ENCODE results near the gene STKLD1. TPM values are rescaled to one million over a fixed set of nuclear protein-coding genes. Genes with fewer than 3 reads are reported as not detected.
"Not testable (repeated sequence)": the region's sequence is repeated elsewhere in the genome, so short reads cannot be mapped to it uniquely, and the experiment has no call there.

STKLD1 gene
- total RNA-seq = 1.2 TPM
- long read RNA-seq, partial matches to known transcripts = 0 of 3 reads
- long read RNA-seq, other reads (novel, unspliced or antisense) = 3 of 3 reads

DNA sequence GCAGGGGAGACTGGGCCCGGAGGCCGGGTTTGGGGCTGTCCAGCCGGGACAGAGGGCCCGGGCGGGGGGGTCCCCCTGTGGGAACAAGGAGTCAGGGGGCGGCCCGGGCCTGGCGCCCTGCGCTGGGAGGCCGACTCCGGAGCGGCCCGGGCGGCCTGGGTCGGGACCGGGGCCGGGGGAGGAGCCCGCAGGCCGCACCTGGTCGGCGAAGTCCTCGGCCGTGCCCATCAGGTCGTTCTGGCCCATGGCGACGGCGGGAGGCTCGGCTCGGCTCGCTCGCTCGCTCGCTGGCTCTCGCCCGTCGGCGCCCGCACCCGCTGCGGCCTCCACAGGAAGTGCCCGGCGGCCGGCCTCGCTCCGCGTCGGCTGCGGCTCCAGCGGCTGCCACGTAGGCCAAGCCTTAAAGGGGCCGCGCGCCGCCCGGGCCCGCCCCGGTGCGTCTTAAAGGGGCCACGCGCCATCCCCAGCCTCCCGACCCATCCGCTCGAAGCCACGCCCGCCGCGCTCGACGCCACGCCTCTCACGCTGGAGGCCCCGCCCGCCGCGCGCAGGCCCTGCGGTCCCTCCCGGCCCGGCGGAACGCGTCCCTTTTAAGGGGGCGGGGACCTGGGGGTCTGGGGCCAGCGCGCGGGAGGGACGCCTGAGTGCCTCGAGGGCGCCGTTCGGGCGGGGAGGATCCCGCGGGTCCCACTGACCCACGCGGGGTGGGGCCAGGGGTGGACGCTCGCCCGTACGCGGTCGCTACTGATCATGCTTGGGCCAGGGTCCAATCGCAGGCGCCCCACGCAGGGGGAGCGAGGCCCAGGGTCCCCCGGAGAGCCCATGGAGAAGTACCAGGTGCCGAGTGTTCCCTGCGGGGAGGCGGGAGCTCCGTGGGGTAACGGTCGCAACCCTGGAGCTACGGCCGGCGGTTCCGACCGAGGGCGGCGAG, at the start of gene STKLD1, which contains the start of gene SURF4:
Gene STKLD1, plus strand, starts transcription at position 643 of the 931 bp plus-strand sequence. Its CDS starts 108 bp downstream, at position 751.
Gene SURF4, minus strand, starts transcription at position 337 of the 931 bp plus-strand sequence. Its CDS starts 91 bp downstream, at position 246.
- peak; percentile 98 for DNase-seq
- Histone ChIP-seq H3K36me3 (peaks cover under 1% of the 10 kb centered on the region), H3K9me3 (no peaks in the 10 kb centered on the region), H3K4me1 (peaks cover 39% of the 10 kb centered on the region), H3K27me3 (no peaks in the 10 kb centered on the region), H3K4me3 (peak within 1 kb of the TSS; percentile 96), H3K27ac (peak within 1 kb of the TSS; percentile 96)
- TF ChIP-seq, protein P1, sequence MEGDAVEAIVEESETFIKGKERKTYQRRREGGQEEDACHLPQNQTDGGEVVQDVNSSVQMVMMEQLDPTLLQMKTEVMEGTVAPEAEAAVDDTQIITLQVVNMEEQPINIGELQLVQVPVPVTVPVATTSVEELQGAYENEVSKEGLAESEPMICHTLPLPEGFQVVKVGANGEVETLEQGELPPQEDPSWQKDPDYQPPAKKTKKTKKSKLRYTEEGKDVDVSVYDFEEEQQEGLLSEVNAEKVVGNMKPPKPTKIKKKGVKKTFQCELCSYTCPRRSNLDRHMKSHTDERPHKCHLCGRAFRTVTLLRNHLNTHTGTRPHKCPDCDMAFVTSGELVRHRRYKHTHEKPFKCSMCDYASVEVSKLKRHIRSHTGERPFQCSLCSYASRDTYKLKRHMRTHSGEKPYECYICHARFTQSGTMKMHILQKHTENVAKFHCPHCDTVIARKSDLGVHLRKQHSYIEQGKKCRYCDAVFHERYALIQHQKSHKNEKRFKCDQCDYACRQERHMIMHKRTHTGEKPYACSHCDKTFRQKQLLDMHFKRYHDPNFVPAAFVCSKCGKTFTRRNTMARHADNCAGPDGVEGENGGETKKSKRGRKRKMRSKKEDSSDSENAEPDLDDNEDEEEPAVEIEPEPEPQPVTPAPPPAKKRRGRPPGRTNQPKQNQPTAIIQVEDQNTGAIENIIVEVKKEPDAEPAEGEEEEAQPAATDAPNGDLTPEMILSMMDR (IDR thresholded peaks at IDR 0.05) = no peak
- ATAC-seq = peak; percentile 98
- intact Hi-C loops (cut with DNase I) = no loop called here

DNA sequence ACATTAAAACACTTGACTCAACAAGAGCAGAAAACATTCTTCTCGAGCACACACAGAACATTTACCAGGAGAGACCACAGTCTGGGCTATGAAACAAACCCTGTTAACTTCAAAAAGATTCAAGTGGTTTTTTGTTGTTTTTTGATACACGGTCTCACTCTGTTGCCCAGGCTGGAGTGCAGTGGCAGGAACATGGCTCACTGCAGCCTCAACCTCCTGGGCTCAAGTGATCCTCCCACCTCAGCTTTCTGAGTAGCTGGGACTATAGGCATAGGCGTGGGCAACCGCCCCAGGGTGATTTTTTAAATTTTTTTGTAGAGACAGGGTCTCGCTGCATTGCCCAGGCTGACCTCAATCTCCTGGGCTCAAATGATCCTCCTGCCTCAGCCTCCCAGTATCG, 49.1 kb upstream of the STKLD1 start:
- ATAC-seq; H3K27me3 ChIP-seq; intact Hi-C loops (cut with DNase I); DNase-seq; H3K27ac ChIP-seq; H3K4me1 ChIP-seq; H3K4me3 ChIP-seq; H3K9me3 ChIP-seq: not testable (repeated sequence)
- H3K36me3 ChIP-seq = peaks cover 20% of the 10 kb centered on the region

DNA sequence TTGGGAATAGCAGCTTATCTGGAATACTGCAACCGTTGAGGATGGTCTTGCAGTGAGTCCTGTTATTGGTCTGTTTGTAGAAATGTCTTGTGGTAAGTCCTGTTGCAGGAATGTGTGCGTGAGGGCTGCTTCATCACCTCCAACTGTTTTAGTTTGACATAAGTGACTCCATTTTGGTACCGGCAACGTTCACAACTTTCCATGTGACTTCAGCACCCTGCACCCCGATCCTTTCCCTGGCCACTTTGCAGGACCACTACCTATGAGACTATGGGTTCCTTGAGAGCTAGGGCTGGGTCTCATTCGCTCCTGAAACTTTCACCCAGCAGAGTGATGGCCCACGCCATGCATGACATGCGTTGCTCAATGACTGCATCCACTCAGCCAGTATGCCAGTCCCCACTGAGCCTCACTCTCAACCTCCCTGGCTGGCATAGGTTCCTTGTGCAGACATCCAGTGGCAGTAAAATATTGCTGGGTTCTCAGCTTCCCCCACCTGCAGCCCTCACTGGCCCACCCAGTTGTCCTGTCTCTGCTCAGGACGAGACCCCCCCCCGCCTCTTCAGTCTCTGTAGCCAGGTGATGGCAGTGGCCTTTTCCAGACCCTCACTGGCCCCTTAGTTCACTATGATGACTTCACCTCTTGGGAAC, 48.2 kb upstream of the STKLD1 start:
- Histone ChIP-seq H3K27me3 (no peaks in the 10 kb centered on the region), H3K27ac (no peak overlapping the region), H3K36me3 (peaks cover 30% of the 10 kb centered on the region), H3K4me1 (no peaks in the 10 kb centered on the region), H3K4me3 (no peak overlapping the region), H3K9me3 (no peaks in the 10 kb centered on the region)
- ATAC-seq (no peak), DNase-seq (peak; percentile 38)
- TF ChIP-seq, protein P1 (IDR thresholded peaks at IDR 0.05) = no peak
- intact Hi-C loops (cut with DNase I) = no loop called here

DNA sequence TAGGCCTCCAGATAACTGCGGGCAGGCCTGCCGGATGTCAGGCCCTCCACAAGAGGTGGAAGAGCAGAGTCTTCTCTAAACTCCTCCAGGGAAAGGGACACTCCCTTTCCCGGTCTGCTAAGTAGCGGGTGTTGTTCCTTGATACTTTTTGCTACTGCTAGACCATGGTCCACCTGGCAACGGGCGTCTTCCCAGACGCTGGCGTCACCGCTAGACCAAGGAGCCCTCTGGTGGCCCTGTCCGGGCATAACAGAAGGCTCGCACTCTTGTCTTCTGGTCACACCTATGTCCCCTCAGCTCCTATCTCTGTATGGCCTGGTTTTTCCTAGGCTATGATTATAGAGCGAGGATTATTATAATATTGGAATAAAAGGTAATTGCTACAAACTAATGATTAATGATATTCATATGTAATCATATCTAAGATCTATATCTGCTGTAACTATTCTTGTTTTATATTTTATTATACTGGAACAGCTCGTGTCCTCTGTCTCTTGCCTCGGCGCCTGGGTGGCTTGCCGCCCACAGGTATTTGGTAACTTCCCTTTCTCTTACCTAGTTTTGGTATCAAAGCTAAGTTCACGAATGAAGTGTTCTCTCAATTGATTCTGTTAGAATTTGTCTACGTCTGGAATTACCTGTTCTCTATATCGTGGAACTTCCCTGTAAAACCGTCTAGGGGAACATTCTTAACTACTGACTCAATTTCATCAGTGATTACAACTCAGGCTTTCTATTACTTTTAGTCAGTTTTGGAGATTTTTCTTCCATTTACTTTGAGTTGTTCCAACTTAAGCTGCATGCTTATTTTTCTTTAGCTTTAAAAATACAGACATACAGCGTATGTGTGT, 46.6 kb upstream of the STKLD1 start:
- H3K9me3 ChIP-seq, H3K4me3 ChIP-seq, H3K27ac ChIP-seq, ATAC-seq, H3K27me3 ChIP-seq, H3K4me1 ChIP-seq: not testable (repeated sequence)
- peak; percentile 71 for DNase-seq
- TF ChIP-seq, protein P1 (IDR thresholded peaks at IDR 0.05) = peak; percentile 65
- peaks cover 45% of the 10 kb centered on the region for H3K36me3 ChIP-seq
- intact Hi-C loops (cut with DNase I) = loop anchor here (10.0 kb wide), 1 partner anchor 145 kb away; no protein-coding TSS in a partner anchor

DNA sequence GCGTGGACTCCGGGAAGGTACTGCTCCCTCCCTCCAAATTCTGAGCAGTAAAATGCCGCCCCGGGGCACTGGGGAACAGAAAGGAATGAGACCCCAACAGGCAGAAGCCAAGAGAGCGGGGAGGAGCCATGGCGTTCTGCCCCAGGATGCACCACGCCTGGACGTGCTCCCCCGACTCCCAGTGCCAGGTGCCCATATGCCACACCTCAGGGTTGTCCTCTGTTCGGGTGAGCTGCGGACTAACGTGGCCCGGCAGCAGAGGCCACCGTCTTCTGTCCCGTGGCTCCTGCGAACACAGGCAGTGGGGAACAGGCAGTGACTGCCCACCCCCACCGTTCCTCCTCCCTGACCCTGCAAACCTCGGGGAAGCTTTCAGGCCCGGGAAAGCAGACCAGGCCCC, 44.9 kb upstream of the STKLD1 start:
- TF ChIP-seq, protein P1 (IDR thresholded peaks at IDR 0.05) = no peak
- H3K4me1 ChIP-seq = peaks cover 14% of the 10 kb centered on the region
- DNase-seq (peak; percentile 58), ATAC-seq (no peak)
- intact Hi-C loops (cut with DNase I) = loop anchor here (10.0 kb wide), 1 partner anchor 146 kb away; no protein-coding TSS in a partner anchor
- no peak overlapping the region for H3K27ac ChIP-seq
- H3K4me3 ChIP-seq = no peak overlapping the region
- peaks cover 47% of the 10 kb centered on the region for H3K36me3 ChIP-seq
- H3K9me3 ChIP-seq = no peaks in the 10 kb centered on the region
- no peaks in the 10 kb centered on the region for H3K27me3 ChIP-seq

All from upper lobe of right lung (tissue), 1 donor.